Mesenchymal stem cell (in vitro differentiated cells and primary cell): Measurements from ENCODE around the gene INSIG2.

Experiments used
- DNase-seq: peaks from one replicate; pipeline ENCODE4 v3.0.0-alpha.2; 2013
- H2AFZ ChIP-seq: one replicate; pipeline ENCODE4 v1.6.1; 2013; ENCODE audit warnings: low read depth, mild to moderate bottlenecking, control low read depth, inconsistent platforms, low read length, moderate library complexity
- H2AK5ac ChIP-seq: 2 replicates; pipeline ENCODE4 v1.6.1; 2013; ENCODE audit warnings: low read length, moderate library complexity, mild to moderate bottlenecking, inconsistent platforms; ENCODE audit not compliant: severe bottlenecking
- H2BK120ac ChIP-seq: one replicate; pipeline ENCODE4 v1.6.1; 2013; ENCODE audit warnings: low read depth, mild to moderate bottlenecking, inconsistent platforms, low read length, moderate library complexity
- H2BK12ac ChIP-seq, 2 experiments: one replicate each; pipeline ENCODE4 v1.6.1; 2013; ENCODE audit warnings: inconsistent platforms in 2 of 2, low read length in 2 of 2, mild to moderate bottlenecking in 2 of 2, moderate library complexity in 2 of 2, control low read depth in 1 of 2
- H2BK15ac ChIP-seq: one replicate; pipeline ENCODE4 v1.6.1; 2013; ENCODE audit warnings: mild to moderate bottlenecking, low read depth, inconsistent platforms; ENCODE audit not compliant: poor library complexity, severe bottlenecking
- H2BK5ac ChIP-seq: 2 replicates; pipeline ENCODE4 v1.6.1; 2013; ENCODE audit warnings: low read depth, mild to moderate bottlenecking, low read length, control low read depth, inconsistent platforms; ENCODE audit not compliant: poor library complexity, severe bottlenecking
- H3K14ac ChIP-seq, 2 experiments: one replicate each; pipeline ENCODE4 v1.6.1; 2013; ENCODE audit warnings: inconsistent platforms in 2 of 2, low read length in 2 of 2, control low read depth in 1 of 2, mild to moderate bottlenecking in 1 of 2, moderate library complexity in 1 of 2
- H3K18ac ChIP-seq, 2 experiments: one replicate each; pipeline ENCODE4 v1.6.1; 2013; ENCODE audit warnings: inconsistent platforms in 2 of 2, low read length in 2 of 2, control low read depth in 1 of 2, low read depth in 1 of 2, mild to moderate bottlenecking in 1 of 2
- H3K23ac ChIP-seq, 2 experiments: one replicate each; pipeline ENCODE4 v1.6.1; 2013; ENCODE audit warnings: inconsistent platforms in 2 of 2, low read length in 2 of 2, mild to moderate bottlenecking in 2 of 2, moderate library complexity in 2 of 2, control low read depth in 1 of 2
- H3K27ac ChIP-seq: 2 replicates; pipeline ENCODE4 v1.5.1; 2013; ENCODE audit warnings: mild to moderate bottlenecking, moderate library complexity, low read length, control low read depth, inconsistent platforms; ENCODE audit not compliant: poor library complexity, severe bottlenecking
- H3K27me3 ChIP-seq, 2 experiments: 2 replicates each; pipeline versions ENCODE4 v1.6.1 to v1.7.0; 2013; ENCODE audit warnings: low read length in 2 of 2, mild to moderate bottlenecking in 2 of 2, moderate library complexity in 2 of 2, control low read depth in 1 of 2, inconsistent platforms in 1 of 2; ENCODE audit not compliant: control insufficient read depth in 1 of 2, insufficient read depth in 1 of 2
- H3K36me3 ChIP-seq, 2 experiments: 2 replicates each; pipeline versions ENCODE4 v1.6.1 to v1.7.0; 2013; ENCODE audit warnings: low read length in 2 of 2, control low read depth in 1 of 2, inconsistent platforms in 1 of 2, low read depth in 1 of 2, mild to moderate bottlenecking in 1 of 2; ENCODE audit not compliant: insufficient read depth in 2 of 2, control insufficient read depth in 1 of 2
- H3K4ac ChIP-seq, 2 experiments: one replicate each; pipeline ENCODE4 v1.6.1; 2013; ENCODE audit warnings: inconsistent platforms in 2 of 2, low read length in 2 of 2, mild to moderate bottlenecking in 2 of 2, moderate library complexity in 2 of 2, control low read depth in 1 of 2, low read depth in 1 of 2
- H3K4me1 ChIP-seq: 2 replicates; pipeline ENCODE4 v1.6.1; 2013; ENCODE audit warnings: low read depth, low read length, control low read depth; ENCODE audit not compliant: control insufficient read depth, insufficient read depth
- H3K4me2 ChIP-seq: 2 replicates; pipeline ENCODE4 v1.6.1; 2013; ENCODE audit warnings: low read length, mild to moderate bottlenecking, inconsistent platforms; ENCODE audit not compliant: poor library complexity, severe bottlenecking
- H3K4me3 ChIP-seq, 2 experiments: 2 replicates each; pipeline versions ENCODE4 v1.5.1 to v1.7.0; 2013; ENCODE audit warnings: low read length in 2 of 2, mild to moderate bottlenecking in 2 of 2, control low read depth in 1 of 2, low read depth in 1 of 2; ENCODE audit not compliant: insufficient read depth in 1 of 2
- H3K79me1 ChIP-seq: replicated peaks from 2 replicates; pipeline ENCODE4 v1.6.1; 2013; ENCODE audit warnings: mild to moderate bottlenecking, control low read depth, low read length, inconsistent platforms; ENCODE audit not compliant: poor library complexity, severe bottlenecking
- H3K9ac ChIP-seq: 2 replicates; pipeline ENCODE4 v1.7.0; 2013; ENCODE audit warnings: mild to moderate bottlenecking, low read length, moderate library complexity
- H3K9me3 ChIP-seq: 2 replicates; pipeline ENCODE4 v1.7.0; 2013; ENCODE audit warnings: mild to moderate bottlenecking, low read length; ENCODE audit not compliant: control insufficient read depth
- H4K8ac ChIP-seq: one replicate; pipeline ENCODE4 v1.6.1; 2013; ENCODE audit warnings: inconsistent platforms, mild to moderate bottlenecking, low read length, moderate library complexity
- H4K91ac ChIP-seq: one replicate; pipeline ENCODE4 v1.6.1; 2013; ENCODE audit warnings: mild to moderate bottlenecking, low read length, inconsistent platforms
- WGBS: methylation state at CpG from one replicate; pipeline ENCODE4 v1.1.7; 2013; ENCODE audit warnings: mixed read lengths; 5-methylcytosine and 5-hydroxymethylcytosine counted together

The INSIG2 gene

DNA sequence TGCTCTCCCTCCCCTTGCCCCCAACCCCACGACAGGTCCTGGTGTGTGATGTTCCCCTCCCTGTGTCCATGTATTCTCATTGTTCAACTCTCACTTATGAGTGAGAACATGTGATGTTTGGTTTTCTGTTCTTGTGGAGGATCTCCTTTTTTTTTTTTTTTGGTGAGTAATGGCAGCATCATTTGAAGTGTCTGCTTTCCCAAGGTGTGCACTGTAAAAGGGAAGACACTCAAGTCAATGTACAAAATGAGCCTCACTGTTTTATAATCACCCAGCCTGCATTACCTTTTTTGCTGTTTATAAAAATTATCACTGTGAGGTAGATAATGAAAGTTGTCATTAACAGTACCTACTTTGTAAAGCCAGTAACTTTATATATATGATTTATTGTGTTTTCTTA is 56.9 kb downstream of the INSIG2 start:
- Histone ChIP-seq H3K18ac (no peak overlapping the region), H3K4me2 (no peak overlapping the region), H3K9me3 (no peaks in the 10 kb centered on the region), H3K4ac (no peak overlapping the region), H2BK12ac (no peak overlapping the region), H3K4me3 (no peak overlapping the region), H3K79me1 (no peaks in the 10 kb centered on the region), H3K4me1 (no peaks in the 10 kb centered on the region), H3K27me3 (no peaks in the 10 kb centered on the region), H4K91ac (no peak overlapping the region), H2AK5ac (no peak overlapping the region), H3K23ac (no peak overlapping the region), H3K36me3 (no peaks in the 10 kb centered on the region), H2BK120ac (no peak overlapping the region), H3K9ac (no peak overlapping the region), H2BK15ac (no peak overlapping the region), H4K8ac (no peak overlapping the region), H2AFZ (no peak overlapping the region), H3K27ac (no peak overlapping the region), H3K14ac (no peak overlapping the region), H2BK5ac (no peak overlapping the region)
- no peak for DNase-seq
- WGBS, result no CpG with 5 or more reads among the region's 1 CpG

DNA sequence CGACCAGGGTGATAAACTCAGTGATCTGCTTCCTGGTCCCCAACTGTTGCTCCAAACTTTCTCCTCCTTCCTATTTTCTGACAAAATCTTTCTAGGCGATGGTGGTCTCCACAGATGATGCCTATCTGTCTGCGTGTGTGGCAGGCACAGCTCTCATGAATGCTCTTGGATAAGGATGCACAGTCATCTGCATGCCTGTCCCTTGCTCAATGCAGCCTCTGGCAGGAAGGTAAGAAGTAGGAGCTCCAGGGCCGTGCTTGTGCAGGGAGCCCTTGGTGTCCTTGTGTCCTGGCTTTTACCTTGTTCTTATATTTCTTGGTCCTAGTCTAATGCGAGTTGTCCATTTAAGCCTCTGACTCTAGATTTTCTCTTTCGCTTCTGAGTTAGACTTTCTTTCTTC is 57.5 kb downstream of the INSIG2 start:
- DNase-seq, result no peak
- H3K4me3 ChIP-seq, result no peak overlapping the region
- H2BK120ac ChIP-seq, result no peak overlapping the region

DNA sequence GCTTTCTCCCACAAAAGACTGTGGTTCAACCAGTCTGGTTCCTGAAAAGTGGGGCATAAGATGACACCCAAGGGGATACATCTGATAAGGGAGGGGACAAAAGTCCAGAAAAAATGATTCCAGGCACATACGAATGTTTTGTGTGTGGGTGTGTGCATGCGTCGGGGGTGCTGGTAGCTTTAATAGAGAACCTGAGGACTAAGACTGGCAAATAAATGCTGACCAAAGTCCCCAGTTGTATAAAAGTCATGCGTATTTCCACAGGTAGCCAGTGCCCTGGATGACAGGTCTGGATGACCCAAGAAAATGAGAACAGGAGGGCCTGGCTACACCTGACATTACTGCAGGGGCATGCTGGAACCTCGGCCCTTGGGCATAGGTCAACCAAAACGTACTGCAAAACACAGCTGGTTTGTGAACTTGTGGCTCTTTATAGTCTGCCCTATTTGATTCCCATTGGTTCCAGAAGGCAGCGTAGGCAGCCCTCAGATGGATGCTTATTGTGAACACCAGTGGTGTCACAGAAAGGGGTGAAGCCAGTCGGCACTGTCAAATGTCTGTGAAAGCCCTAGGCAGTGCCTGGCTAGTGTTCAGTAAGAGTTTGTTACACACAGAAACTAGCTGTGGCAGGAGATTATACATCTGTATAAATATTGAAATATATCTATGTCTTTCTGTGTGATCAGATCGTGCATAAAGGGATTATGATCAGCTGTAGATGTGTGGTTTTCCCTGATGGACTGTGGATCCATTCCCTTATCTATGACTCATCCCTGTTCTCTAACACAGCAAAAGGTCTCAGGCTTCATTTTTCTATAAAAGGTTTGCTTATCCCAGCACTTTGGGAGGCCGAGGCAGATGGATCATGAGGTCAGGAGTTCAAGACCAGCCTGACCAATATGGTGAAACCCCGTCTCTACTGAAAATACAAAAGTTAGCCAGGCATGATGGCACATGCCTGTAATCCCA is 58.3 kb downstream of the INSIG2 start:
- no peak overlapping the region for H2AK5ac ChIP-seq
- H3K36me3 ChIP-seq, result no peaks in the 10 kb centered on the region
- H3K27ac ChIP-seq, result no peak overlapping the region
- H3K18ac ChIP-seq, result no peak overlapping the region
- H2BK12ac ChIP-seq, result no peak overlapping the region
- H3K4me2 ChIP-seq, result no peak overlapping the region
- DNase-seq, result no peak
- WGBS, result 87% methylated on average over 10 of the region's 11 CpGs
- no peaks in the 10 kb centered on the region for H3K9me3 ChIP-seq
- no peaks in the 10 kb centered on the region for H3K4me1 ChIP-seq
- no peak overlapping the region for H3K4me3 ChIP-seq
- H2AFZ ChIP-seq, result no peak overlapping the region
- H4K8ac ChIP-seq, result no peak overlapping the region
- no peak overlapping the region for H3K4ac ChIP-seq
- no peak overlapping the region for H3K9ac ChIP-seq
- no peak overlapping the region for H2BK15ac ChIP-seq
- H2BK5ac ChIP-seq, result no peak overlapping the region
- no peak overlapping the region for H3K23ac ChIP-seq
- H4K91ac ChIP-seq, result no peak overlapping the region
- H2BK120ac ChIP-seq, result no peak overlapping the region
- no peaks in the 10 kb centered on the region for H3K27me3 ChIP-seq
- H3K14ac ChIP-seq, result no peak overlapping the region
- H3K79me1 ChIP-seq, result no peaks in the 10 kb centered on the region

More for the DNA sequence above, 57.5 kb downstream of the INSIG2 start:
- H3K36me3 ChIP-seq, result no peaks in the 10 kb centered on the region
- WGBS, result 83% methylated on average over 6 of the region's 6 CpGs
- no peaks in the 10 kb centered on the region for H3K9me3 ChIP-seq
- H3K18ac ChIP-seq, result no peak overlapping the region
- no peak overlapping the region for H3K27ac ChIP-seq
- no peak overlapping the region for H2AK5ac ChIP-seq
- H4K8ac ChIP-seq, result no peak overlapping the region
- H2AFZ ChIP-seq, result no peak overlapping the region
- no peaks in the 10 kb centered on the region for H3K27me3 ChIP-seq
- no peak overlapping the region for H2BK5ac ChIP-seq
- no peak overlapping the region for H3K9ac ChIP-seq
- H3K14ac ChIP-seq, result no peak overlapping the region
- no peak overlapping the region for H3K4ac ChIP-seq
- H3K4me1 ChIP-seq, result no peaks in the 10 kb centered on the region
- H3K23ac ChIP-seq, result no peak overlapping the region
- H4K91ac ChIP-seq, result no peak overlapping the region
- H3K4me2 ChIP-seq, result no peak overlapping the region
- no peak overlapping the region for H2BK15ac ChIP-seq
- H2BK12ac ChIP-seq, result no peak overlapping the region
- no peaks in the 10 kb centered on the region for H3K79me1 ChIP-seq

DNA sequence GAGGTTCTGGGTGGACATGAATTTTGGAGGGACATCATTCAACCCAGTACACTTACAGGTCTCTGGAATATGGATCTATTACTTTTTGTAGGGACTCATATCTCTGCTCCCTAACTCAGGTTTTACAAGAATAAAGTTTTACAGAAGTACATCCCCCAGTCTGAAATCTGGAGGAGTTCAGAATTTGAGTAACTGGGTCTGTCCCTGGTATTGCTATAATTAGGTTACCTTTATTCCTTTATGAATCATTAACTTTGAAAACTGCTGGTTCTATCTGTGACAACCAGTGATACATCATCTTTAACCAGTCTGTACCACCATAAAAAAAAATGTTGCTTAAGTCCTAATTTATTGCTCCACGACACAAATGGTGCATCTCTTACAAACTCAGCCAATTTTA is 59.9 kb downstream of the INSIG2 start:
- Histone ChIP-seq H3K18ac (no peak overlapping the region), H2AFZ (no peak overlapping the region), H3K27me3 (no peaks in the 10 kb centered on the region), H3K14ac (no peak overlapping the region), H3K4me1 (no peaks in the 10 kb centered on the region), H2BK5ac (no peak overlapping the region), H3K4me3 (no peak overlapping the region), H2BK15ac (no peak overlapping the region), H3K9ac (peak overlapping the region; percentile 19), H3K36me3 (no peaks in the 10 kb centered on the region), H4K8ac (no peak overlapping the region), H2BK12ac (no peak overlapping the region), H3K4ac (no peak overlapping the region), H3K9me3 (no peaks in the 10 kb centered on the region), H4K91ac (no peak overlapping the region), H2AK5ac (no peak overlapping the region), H3K23ac (no peak overlapping the region), H2BK120ac (no peak overlapping the region), H3K27ac (no peak overlapping the region), H3K4me2 (no peak overlapping the region), H3K79me1 (no peaks in the 10 kb centered on the region)
- WGBS, result 89% methylated on average over 1 of the region's 1 CpG
- no peak for DNase-seq
